Liver (tissue), 9 donors: ENCODE data around the gene MYOM1. TPM values are rescaled to one million over a fixed set of nuclear protein-coding genes. Genes with fewer than 3 reads are reported as not detected.
"Not testable (repeated sequence)": the region's sequence is repeated elsewhere in the genome, so short reads cannot be mapped to it uniquely, and the experiment has no call there.

Experiments
- DNase-seq: peaks from one replicate; pipeline ENCODE4 v3.0.0-alpha.2; 2017; ENCODE audit warnings: low spot score
- H3K27ac ChIP-seq, 2 donors: one replicate each; pipeline ENCODE4 v1.7.0; 2013; ENCODE audit warnings: inconsistent platforms in 2 of 2, low read length in 2 of 2, control low read depth in 1 of 2, low read depth in 1 of 2, mild to moderate bottlenecking in 1 of 2
- H3K27me3 ChIP-seq, 4 donors: one replicate each; pipeline versions ENCODE4 v1.6.1 to v1.7.0; 2013; ENCODE audit warnings: low read length in 3 of 4, inconsistent platforms in 1 of 4, mild to moderate bottlenecking in 1 of 4, moderate library complexity in 1 of 4; ENCODE audit not compliant: control insufficient read depth in 4 of 4, insufficient read depth in 4 of 4
- H3K36me3 ChIP-seq, 4 donors: one replicate each; pipeline versions ENCODE4 v1.6.1 to v1.7.0; 2013; ENCODE audit warnings: low read length in 3 of 4, mild to moderate bottlenecking in 3 of 4, low read depth in 1 of 4, moderate library complexity in 1 of 4; ENCODE audit not compliant: control insufficient read depth in 4 of 4, insufficient read depth in 3 of 4
- H3K4me1 ChIP-seq, 4 donors: one replicate each; pipeline versions ENCODE4 v1.6.1 to v1.7.0; 2013; ENCODE audit warnings: low read length in 3 of 4, mild to moderate bottlenecking in 3 of 4, moderate library complexity in 1 of 4; ENCODE audit not compliant: control insufficient read depth in 4 of 4, insufficient read depth in 4 of 4
- H3K4me3 ChIP-seq, 3 donors: one replicate each; pipeline versions ENCODE4 v1.6.1 to v1.7.0; 2013; ENCODE audit warnings: low read length in 3 of 3, control low read depth in 1 of 3, low read depth in 1 of 3, mild to moderate bottlenecking in 1 of 3
- H3K9ac ChIP-seq, 2 donors: one replicate each; pipeline ENCODE4 v1.7.0; 2013; ENCODE audit warnings: low read length in 2 of 2, mild to moderate bottlenecking in 2 of 2, moderate library complexity in 2 of 2, control low read depth in 1 of 2, low read depth in 1 of 2
- H3K9me3 ChIP-seq, 4 donors: one replicate each; pipeline versions ENCODE4 v1.6.1 to v1.7.0; 2013; ENCODE audit warnings: low read length in 3 of 4; ENCODE audit not compliant: control insufficient read depth in 4 of 4
- FOXA1 ChIP-seq: IDR thresholded peaks from 2 replicates; pipeline ENCODE4 v1.6.1; 2016; ENCODE audit warnings: antibody characterized with exemption
- FOXA2 ChIP-seq: IDR thresholded peaks from 2 replicates; pipeline ENCODE4 v1.6.1; 2016; ENCODE audit warnings: antibody characterized with exemption
- HNF4A ChIP-seq, 2 donors: conservative IDR thresholded peaks; 2 replicates each; pipeline ENCODE4 v1.6.1; 2016; ENCODE audit warnings: antibody characterized with exemption in 2 of 2, mild to moderate bottlenecking in 2 of 2
- HNF4G ChIP-seq: IDR thresholded peaks from 2 replicates; pipeline ENCODE4 v1.6.1; 2016; ENCODE audit warnings: antibody characterized with exemption
- NR2F2 ChIP-seq: IDR thresholded peaks from 2 replicates; pipeline ENCODE4 v1.6.1; 2016; ENCODE audit warnings: antibody characterized with exemption
- RAD21 ChIP-seq, 2 donors: IDR thresholded peaks; 2 replicates each; pipeline ENCODE4 v1.6.1; 2016; ENCODE audit warnings: antibody characterized with exemption in 2 of 2, mild to moderate bottlenecking in 2 of 2
- RXRA ChIP-seq, 2 donors: IDR thresholded peaks; 2 replicates each; pipeline ENCODE4 v1.6.1; 2017 to 2018; ENCODE audit warnings: antibody characterized with exemption in 2 of 2, mild to moderate bottlenecking in 1 of 2
- TAF1 ChIP-seq: conservative IDR thresholded peaks from 2 replicates; pipeline ENCODE4 v1.6.1; 2016; ENCODE audit warnings: antibody characterized with exemption, mild to moderate bottlenecking
- YY1 ChIP-seq: IDR thresholded peaks from 2 replicates; pipeline ENCODE4 v1.6.1; 2016; ENCODE audit warnings: antibody characterized with exemption, mild to moderate bottlenecking
- WGBS: extraction: QIAGEN DNeasy Blood & Tissue Kit; methylation state at CpG from one replicate; pipeline ENCODE4 v1.1.7; 2013; 5-methylcytosine and 5-hydroxymethylcytosine counted together
- polyA plus RNA-seq, 2 donors: library from polyadenylated mRNA; stranded (reverse) in 1 of 2; unstranded in 1 of 2; fragments of 200-250 nt in 1 of 2; fragments of >200 nt in 1 of 2; fragmentation: Nextera tagmentation in 1 of 2; extraction: Ambion mirVana in 1 of 2; gene quantifications; one replicate each; pipeline versions ENCODE4 v1.2.1 to v1.2.3, GENCODE V29; 2013 to 2015
- total RNA-seq, 2 donors: library from RNA; depleted of rRNA; stranded (reverse); fragments of >200 nt; gene quantifications; one replicate each; pipeline ENCODE4 v1.2.3, GENCODE V29; 2014
- TF ChIP-seq, protein P1 (sequence below): IDR thresholded peaks from 2 replicates; pipeline ENCODE4 v1.6.1; 2016; ENCODE audit warnings: antibody characterized with exemption, mild to moderate bottlenecking
- TF ChIP-seq, protein P2 (sequence below): IDR thresholded peaks from 2 replicates; pipeline ENCODE4 v1.6.1; 2016; ENCODE audit warnings: antibody characterized with exemption
- TF ChIP-seq, protein P3 (sequence below): IDR thresholded peaks from 2 replicates; pipeline ENCODE4 v1.6.1; 2016; ENCODE audit warnings: antibody characterized with exemption
- TF ChIP-seq, protein P4 (sequence below): IDR thresholded peaks from 2 replicates; pipeline ENCODE4 v1.6.1; 2016; ENCODE audit warnings: antibody characterized with exemption
- TF ChIP-seq, protein P5 (sequence below): fragments of 150-350 bp; IDR thresholded peaks from 2 replicates; pipeline ENCODE4 v1.5.1; 2017; ENCODE audit warnings: improper control_type of control experiment, low read depth, low read length; ENCODE audit not compliant: missing input control
- donor health status: healthy.
- donor health status: healthy.
- donor health status: healthy.
- donor health status: healthy.
- donor health status: healthy.

The MYOM1 gene
- total and polyA plus RNA-seq, 4 donors: 10.1 to 48.4 (median 21.3) TPM

DNA sequence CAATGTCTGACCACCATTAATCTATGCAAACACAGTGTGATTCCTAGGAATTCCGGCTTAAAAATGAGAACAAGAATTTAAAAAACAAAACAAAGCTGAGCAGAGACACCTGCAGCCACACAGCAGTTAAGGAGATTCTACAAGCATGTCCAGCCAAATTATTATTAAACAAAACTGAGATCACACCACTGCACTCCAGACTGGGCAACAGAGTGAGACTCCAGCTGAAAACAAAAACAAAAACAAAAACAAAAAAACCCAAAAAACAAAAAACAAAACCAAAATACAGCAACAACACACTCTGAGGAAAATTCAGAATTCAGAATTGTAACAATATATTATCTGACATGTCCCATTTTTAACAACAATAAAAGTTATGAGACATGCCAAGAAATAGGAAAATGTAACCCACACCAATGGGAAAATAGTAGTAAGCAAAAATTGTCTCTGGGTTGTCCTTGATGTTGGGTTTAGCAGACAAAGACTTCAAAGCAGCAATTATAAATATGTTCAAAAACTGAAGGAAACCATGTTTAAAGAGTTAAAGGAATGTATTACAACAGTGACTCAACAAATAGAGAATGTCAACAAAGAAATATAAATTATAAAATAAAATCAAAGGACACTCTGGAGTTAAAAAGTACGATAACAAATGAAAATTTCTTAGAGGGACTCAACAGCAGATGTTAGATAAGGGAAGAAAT lies 19.7 kb downstream of the MYOM1 start:
- WGBS: 85% methylated on average over 2 of the region's 2 CpGs
- no peaks in the 10 kb centered on the region for H3K9me3 ChIP-seq
- H3K27ac ChIP-seq: no peak overlapping the region
- H3K4me1 ChIP-seq: peaks cover 0 to 1% (median under 1%) of the 10 kb centered on the region in 4 donors
- no peak overlapping the region for H3K4me3 ChIP-seq
- no peaks in the 10 kb centered on the region for H3K27me3 ChIP-seq
- DNase-seq: no peak
- no peak for TF ChIP-seq NR2F2
- TF ChIP-seq, protein P1, sequence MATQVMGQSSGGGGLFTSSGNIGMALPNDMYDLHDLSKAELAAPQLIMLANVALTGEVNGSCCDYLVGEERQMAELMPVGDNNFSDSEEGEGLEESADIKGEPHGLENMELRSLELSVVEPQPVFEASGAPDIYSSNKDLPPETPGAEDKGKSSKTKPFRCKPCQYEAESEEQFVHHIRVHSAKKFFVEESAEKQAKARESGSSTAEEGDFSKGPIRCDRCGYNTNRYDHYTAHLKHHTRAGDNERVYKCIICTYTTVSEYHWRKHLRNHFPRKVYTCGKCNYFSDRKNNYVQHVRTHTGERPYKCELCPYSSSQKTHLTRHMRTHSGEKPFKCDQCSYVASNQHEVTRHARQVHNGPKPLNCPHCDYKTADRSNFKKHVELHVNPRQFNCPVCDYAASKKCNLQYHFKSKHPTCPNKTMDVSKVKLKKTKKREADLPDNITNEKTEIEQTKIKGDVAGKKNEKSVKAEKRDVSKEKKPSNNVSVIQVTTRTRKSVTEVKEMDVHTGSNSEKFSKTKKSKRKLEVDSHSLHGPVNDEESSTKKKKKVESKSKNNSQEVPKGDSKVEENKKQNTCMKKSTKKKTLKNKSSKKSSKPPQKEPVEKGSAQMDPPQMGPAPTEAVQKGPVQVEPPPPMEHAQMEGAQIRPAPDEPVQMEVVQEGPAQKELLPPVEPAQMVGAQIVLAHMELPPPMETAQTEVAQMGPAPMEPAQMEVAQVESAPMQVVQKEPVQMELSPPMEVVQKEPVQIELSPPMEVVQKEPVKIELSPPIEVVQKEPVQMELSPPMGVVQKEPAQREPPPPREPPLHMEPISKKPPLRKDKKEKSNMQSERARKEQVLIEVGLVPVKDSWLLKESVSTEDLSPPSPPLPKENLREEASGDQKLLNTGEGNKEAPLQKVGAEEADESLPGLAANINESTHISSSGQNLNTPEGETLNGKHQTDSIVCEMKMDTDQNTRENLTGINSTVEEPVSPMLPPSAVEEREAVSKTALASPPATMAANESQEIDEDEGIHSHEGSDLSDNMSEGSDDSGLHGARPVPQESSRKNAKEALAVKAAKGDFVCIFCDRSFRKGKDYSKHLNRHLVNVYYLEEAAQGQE: no peak
- TF ChIP-seq RAD21 (IDR thresholded peaks at IDR 0.05): no peak
- no peak for TF ChIP-seq TAF1
- no peak for TF ChIP-seq HNF4G
- TF ChIP-seq FOXA1: no peak
- no peaks in the 10 kb centered on the region for H3K36me3 ChIP-seq
- H3K9ac ChIP-seq: no peak overlapping the region

DNA sequence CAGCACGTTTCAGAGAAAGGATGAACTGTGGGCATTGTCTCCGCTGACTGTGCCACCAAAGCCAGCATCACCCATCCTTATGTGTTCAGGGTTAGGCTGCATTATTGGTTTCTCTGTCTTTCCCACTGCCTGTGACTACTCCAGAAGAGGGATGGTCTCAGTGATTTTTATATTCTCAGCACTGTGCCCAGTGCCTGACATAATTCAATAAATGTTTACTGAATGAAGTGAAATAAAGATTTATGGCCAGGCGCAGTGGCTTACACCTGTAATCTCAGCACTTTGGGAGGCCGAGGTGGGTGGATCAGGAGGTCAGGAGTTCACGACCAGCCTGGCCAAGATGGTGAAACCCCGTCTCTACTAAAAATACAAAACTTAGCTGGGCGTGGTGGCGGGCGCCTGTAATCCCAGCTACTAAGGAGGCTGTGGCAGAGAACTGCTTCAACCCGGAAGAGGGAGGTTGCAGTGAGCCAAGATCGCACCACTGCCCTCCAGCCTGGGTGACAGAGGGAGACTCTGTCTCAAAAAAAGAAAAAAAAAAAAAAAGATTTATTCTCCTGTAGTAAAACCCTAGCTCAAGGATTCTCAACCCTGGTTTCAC lies 21.4 kb downstream of the MYOM1 start:
- not testable (repeated sequence) for H3K4me3 ChIP-seq, H3K27ac ChIP-seq, H3K36me3 ChIP-seq, H3K4me1 ChIP-seq, H3K27me3 ChIP-seq, H3K9me3 ChIP-seq, H3K9ac ChIP-seq, DNase-seq
- 88% methylated on average over 11 of the region's 11 CpGs for WGBS

DNA sequence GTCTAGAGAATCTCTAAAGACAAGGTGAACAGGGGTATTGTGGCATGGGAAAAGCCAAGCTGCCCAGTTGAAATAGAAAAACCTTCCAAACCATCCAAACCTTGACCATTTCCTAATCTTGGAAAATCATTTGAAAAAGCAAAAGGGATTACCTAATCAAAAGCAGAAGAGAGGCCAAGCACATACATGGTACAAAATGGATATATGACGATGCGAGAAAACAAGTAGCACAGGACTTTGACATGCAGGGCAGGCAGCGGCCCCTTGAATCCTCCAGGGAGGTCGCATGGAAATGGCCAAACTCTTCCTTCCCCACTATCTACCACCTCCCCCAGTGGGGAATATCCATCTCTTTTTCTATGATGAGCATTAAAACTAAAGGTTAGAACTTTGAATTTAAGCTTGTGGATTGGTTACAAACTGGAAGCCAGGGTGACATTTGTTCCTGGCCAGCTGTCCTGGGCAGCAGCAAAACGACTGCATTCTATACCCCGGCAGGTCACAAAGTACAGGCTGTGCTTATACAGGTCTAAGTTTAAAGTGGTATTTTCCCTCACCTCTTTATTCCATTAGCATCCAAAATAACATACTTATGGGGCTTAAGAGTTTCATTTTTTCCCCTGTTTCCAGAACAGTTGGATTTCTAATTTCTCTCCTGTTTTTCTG lies 24.7 kb downstream of the MYOM1 start:
- Histone ChIP-seq H3K4me1 (peaks cover 0 to 9% (median 2%) of the 10 kb centered on the region in 4 donors), H3K36me3 (no peaks in the 10 kb centered on the region), H3K4me3 (no peak overlapping the region), H3K27ac (no peak overlapping the region), H3K9me3 (no peaks in the 10 kb centered on the region), H3K27me3 (no peaks in the 10 kb centered on the region), H3K9ac (no peak overlapping the region)
- 39% methylated on average over 6 of the region's 6 CpGs for WGBS
- no peak for DNase-seq
- TF ChIP-seq, protein P2, sequence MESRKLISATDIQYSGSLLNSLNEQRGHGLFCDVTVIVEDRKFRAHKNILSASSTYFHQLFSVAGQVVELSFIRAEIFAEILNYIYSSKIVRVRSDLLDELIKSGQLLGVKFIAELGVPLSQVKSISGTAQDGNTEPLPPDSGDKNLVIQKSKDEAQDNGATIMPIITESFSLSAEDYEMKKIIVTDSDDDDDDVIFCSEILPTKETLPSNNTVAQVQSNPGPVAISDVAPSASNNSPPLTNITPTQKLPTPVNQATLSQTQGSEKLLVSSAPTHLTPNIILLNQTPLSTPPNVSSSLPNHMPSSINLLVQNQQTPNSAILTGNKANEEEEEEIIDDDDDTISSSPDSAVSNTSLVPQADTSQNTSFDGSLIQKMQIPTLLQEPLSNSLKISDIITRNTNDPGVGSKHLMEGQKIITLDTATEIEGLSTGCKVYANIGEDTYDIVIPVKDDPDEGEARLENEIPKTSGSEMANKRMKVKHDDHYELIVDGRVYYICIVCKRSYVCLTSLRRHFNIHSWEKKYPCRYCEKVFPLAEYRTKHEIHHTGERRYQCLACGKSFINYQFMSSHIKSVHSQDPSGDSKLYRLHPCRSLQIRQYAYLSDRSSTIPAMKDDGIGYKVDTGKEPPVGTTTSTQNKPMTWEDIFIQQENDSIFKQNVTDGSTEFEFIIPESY: peak; percentile 28
- TF ChIP-seq, protein P1: peak; percentile 59
- TF ChIP-seq FOXA2: no peak
- TF ChIP-seq, protein P3, sequence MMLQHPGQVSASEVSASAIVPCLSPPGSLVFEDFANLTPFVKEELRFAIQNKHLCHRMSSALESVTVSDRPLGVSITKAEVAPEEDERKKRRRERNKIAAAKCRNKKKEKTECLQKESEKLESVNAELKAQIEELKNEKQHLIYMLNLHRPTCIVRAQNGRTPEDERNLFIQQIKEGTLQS: no peak
- TF ChIP-seq, protein P4, sequence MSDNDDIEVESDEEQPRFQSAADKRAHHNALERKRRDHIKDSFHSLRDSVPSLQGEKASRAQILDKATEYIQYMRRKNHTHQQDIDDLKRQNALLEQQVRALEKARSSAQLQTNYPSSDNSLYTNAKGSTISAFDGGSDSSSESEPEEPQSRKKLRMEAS: peak; percentile 61
- TF ChIP-seq HNF4A (conservative IDR thresholded peaks at IDR 0.05): peak; percentile 90
- TF ChIP-seq YY1: peak; percentile 84
- peak; percentile 47 to 70 for TF ChIP-seq RXRA (IDR thresholded peaks at IDR 0.05)
- TF ChIP-seq, protein P5, sequence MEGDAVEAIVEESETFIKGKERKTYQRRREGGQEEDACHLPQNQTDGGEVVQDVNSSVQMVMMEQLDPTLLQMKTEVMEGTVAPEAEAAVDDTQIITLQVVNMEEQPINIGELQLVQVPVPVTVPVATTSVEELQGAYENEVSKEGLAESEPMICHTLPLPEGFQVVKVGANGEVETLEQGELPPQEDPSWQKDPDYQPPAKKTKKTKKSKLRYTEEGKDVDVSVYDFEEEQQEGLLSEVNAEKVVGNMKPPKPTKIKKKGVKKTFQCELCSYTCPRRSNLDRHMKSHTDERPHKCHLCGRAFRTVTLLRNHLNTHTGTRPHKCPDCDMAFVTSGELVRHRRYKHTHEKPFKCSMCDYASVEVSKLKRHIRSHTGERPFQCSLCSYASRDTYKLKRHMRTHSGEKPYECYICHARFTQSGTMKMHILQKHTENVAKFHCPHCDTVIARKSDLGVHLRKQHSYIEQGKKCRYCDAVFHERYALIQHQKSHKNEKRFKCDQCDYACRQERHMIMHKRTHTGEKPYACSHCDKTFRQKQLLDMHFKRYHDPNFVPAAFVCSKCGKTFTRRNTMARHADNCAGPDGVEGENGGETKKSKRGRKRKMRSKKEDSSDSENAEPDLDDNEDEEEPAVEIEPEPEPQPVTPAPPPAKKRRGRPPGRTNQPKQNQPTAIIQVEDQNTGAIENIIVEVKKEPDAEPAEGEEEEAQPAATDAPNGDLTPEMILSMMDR: no peak
- TF ChIP-seq NR2F2: no peak
